HuH-7 (cell line): ENCODE results near the gene SMPDL3B.
"Not testable (repeated sequence)": the region's sequence is repeated elsewhere in the genome, so short reads cannot be mapped to it uniquely, and the experiment has no call there.

Source experiments
- DNase-seq: peaks from one replicate; pipeline ENCODE4 v3.0.0; 2011; ENCODE audit warnings: low spot score

Gene SMPDL3B

GRCh38 chr1:27970401-27970800 is 35.6 kb downstream of the SMPDL3B start:
- DNase-seq: no peak

DNA sequence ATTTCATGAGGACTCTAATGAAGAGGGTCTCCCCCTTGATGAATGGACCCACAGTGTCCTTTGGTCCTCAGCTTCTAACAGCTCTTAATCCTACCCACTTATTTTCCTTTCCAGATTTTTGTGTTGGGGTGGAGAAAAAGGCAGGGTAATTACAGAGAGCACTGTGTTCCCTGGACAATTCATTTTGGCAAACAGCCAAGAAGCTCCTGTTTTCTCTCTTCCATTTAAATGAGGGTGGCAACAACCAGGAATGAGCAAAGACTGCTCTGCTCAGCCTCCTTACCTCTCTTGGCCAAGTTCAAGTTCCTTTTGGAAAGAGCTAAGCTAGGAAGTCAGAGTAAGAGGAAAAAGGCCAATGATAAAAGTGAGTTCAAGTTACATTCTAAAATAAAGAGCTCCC is 36.9 kb downstream of the SMPDL3B start:
- DNase-seq: no peak

- no peak for DNase-seq
Observed at GRCh38 chr1:27972141-27972540, 37.3 kb downstream of the SMPDL3B start.

DNA sequence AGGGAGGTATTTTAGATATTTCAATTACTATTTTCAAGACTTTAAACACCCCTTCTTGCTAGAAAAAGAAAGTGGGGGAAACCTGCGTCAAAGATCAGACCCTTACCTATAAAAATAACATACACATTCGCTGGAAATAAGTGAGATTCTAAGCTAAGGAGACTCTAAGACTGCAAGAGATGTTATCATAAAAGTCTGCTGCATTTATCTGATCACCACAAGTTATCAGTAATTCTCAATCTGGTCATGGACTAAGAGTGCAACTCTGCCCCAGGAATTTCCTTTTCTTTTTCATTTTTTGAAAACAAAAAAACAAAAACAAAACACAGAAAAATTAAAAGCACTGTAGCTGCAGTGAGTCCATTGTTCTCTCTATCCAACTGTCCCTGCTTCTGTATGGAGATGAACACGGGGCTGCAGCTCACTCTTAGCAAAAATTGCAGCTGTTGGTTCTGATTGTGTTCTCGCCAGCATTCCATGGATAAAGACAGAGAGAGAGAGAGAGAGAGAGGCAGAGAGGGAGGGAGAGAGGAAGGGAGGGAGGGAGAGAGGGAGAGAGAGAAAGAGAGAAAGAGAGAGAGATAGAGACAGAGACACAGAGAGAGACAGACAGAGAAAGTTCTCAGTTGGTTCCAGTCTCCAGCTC is 39.1 kb downstream of the SMPDL3B start:
- DNase-seq: no peak

GRCh38 chr1:27974417-27974781 is 39.6 kb downstream of the SMPDL3B start:
- DNase-seq: no peak

- DNase-seq: no peak
Observed at GRCh38 chr1:27979151-27979858, 44.5 kb downstream of the SMPDL3B start.

- no peak for DNase-seq
Observed at GRCh38 chr1:27979859-27980201, 45.0 kb downstream of the SMPDL3B start.

DNA sequence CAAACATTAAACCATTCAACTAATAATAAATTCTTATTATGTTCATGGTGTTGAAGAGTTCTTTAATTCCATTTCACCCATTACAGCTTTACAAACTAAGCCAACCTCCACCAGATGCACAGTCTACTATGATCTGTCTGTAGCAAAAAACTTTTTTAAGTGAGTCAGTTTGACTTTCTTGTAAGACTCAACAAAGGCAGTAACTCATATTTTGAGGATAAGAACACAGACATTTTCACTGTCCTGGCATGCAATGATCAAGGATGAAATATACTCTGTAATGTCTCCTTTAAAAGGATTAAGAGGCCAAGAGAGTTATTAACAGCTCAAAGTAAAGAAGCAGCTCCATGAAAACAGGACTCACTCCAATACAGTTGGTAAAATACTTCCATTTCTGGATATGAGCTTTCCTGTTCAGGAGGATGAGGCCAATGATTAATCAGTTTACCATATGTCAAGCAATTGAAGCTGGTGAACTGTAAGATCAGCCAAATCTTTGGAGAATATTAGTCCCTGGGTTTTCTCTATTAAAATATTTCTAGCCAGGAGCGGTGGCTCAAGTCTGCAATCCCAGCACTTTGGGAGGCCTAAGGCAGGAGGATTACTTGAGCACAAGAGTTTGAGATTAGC is 45.5 kb downstream of the SMPDL3B start:
- DNase-seq: no peak

GRCh38 chr1:27981145-27981544 is 46.3 kb downstream of the SMPDL3B start:
- no peak for DNase-seq

DNA sequence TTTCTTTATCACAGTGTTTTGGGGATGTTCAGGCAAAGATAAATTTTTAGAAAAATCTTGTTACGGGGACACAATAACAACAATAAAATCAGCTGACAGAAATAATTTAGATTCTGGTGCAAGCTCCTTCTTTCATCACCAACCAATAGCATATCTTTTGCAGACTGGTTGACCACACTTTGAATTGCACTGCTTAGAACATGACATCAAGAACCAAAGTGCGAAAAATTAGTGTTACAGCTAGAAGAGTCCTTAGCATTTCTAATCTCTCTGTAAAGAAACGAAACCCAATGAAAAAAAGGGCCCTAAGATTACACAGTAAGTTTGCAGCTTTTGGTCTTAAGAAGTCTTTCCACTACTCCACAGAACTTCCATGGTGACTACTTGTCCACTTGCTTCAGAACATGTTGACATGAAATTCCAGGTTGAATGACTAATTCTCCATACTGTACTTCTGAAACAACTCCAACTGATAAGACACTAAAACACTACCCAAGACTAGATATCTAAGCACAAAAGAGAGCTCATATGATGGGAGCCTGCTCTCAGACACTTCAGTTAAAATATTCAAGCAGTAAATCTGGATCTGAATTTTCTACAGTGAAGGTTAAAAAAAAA is 56.2 kb downstream of the SMPDL3B start:
- DNase-seq: no peak

DNA sequence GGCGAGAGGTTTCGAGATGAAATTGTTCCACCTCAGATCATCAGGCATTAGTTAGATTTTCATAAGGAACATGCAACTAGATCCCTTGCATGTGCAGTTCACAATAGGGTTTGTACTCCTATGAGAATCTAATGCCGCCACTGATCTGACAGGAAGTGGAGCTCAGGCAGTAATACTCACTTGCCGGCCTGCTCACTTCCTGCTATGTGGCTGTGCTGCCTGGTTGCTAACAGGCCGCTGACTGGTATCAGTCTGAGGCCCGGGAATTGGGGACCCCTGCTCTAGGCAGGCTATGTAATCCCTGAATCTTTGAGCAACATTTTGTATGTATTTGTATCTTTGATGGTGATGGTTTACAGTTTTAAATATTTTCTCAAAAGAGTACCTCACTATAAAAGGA is 57.5 kb downstream of the SMPDL3B start:
- no peak for DNase-seq

DNA sequence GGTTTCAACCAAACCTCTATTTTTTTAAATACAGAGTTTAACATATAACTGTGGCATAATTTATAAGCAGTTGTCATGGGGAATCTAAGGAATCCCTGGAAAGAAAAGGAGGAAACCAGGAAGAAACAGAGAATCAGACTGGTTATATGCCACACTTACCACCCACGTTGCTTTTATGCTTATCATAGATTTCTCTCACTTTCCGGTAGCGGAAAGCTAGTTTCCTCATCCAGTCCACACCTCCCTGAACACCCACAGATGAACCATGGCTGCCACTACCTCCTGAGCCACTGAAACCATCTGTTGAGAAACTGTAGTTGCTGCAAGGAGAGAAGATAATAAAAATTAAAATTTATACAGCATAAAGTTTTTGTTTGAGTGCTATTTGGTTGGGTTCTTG is 58.4 kb downstream of the SMPDL3B start:
- DNase-seq: no peak

DNA sequence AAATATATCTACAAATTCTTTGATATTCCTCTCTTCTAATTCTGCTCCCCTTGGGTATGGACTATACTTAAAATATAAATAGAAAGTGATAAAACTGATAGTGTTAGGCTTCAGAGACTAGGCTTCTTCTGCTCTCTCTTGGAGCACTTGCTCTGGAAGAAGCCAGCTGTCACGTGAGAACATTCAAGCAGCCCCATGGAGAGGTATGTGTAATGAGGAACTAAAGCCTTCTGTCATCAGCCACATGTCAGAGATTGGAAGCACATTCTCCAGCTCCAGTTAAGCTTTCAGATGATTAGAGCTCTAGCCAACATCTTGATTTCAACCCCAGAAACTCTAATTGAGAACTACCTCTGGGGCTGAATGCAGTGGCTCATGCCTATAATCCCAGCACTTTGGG is 59.3 kb downstream of the SMPDL3B start:
- no peak for DNase-seq

- DNase-seq: not testable (repeated sequence)
Observed at GRCh38 chr1:27994526-27994925, 59.7 kb downstream of the SMPDL3B start.

GRCh38 chr1:27999055-27999454 is 64.3 kb downstream of the SMPDL3B start:
- no peak for DNase-seq

DNA sequence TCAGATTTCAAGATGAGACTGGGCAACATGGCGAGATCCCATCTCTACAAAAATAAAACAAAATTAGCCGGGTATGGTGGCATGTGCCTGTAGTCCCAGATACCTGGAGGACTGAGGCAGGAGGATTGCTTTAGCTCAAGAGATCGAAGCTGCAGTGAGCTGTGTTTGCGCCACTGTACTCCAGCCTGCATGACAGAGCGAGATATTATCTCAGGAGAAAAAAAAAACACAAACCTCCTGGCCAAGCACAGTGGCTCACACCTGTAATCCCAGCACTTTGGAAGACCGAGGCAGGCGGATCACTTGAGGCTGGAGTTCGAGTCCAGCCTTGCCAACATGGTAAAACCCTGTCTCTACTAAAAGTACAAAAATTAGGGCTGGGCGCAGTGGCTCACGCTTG is 67.8 kb downstream of the SMPDL3B start:
- DNase-seq: no peak

DNA sequence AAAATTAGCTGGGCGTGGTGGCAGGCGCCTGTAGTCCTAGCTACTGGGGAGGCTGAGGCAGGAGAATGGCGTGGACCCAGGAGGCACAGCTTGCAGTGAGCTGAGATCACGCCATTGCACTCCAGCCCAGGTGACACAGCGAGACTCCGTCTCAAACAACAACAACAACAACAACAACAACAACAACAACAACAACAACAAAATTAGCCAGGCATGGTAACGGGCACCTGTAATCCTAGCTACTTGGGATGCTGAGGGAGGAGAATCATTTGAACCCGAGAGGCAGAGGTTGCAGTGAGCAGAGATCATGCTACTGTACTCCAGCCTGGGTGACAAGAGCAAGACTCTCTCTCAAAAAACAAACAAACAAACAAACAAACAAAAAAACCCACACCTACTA is 68.3 kb downstream of the SMPDL3B start:
- DNase-seq: not testable (repeated sequence)
